ENCODE measurements around the gene GGACT. TPM values are rescaled to one million over a fixed set of nuclear protein-coding genes. Genes with fewer than 3 reads are reported as not detected.

Gene GGACT
- total RNA-seq, 1 donor from 2014 or later: 1.3 TPM

DNA sequence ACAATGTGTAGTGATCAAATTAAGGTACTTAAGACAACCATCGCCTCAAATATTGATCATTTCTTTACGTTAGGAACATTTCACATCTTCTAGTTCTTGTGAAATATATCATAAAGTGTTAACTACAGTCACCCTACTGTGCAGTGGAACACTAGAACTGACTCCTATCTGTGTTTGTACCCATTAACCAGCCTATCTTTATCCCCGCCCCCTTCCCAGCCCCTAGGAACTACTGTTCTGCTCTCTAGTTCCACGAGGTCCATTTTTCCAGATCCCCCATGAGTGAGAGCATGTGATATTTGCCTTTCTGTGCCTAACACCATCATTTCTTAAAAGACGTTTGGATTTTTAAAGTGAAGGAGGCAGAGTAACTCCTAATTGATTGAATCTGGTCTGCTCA, 24.4 kb upstream of the GGACT start:
- peaks cover 25% of the 10 kb centered on the region for H3K36me3 Mint-ChIP-seq
- H3K4me1 ChIP-seq: no peaks in the 10 kb centered on the region
- no peak overlapping the region for H3K4me3 ChIP-seq
- no peaks in the 10 kb centered on the region for H3F3A ChIP-seq (ENCODE audit: low read depth)
- peak overlapping the region; percentile 42 for H3K27ac Mint-ChIP-seq
- no peaks in the 10 kb centered on the region for H3K27me3 ChIP-seq
- H3K4me3 Mint-ChIP-seq: no peak overlapping the region
- peaks cover 3% of the 10 kb centered on the region for H3K9me3 ChIP-seq (ENCODE audit: low read depth)
- H2AFZ ChIP-seq (replicated peaks): no peak overlapping the region
- peaks cover 3% of the 10 kb centered on the region for H3K27me3 Mint-ChIP-seq (ENCODE audit: insufficient read depth, low read depth)
- no peak for TF ChIP-seq EZH2 (IDR thresholded peaks at IDR 0.05)
- TF ChIP-seq CTCF (IDR thresholded peaks at IDR 0.05): no peak
- TF ChIP-seq EZH2phosphoT487 (IDR thresholded peaks at IDR 0.05): no peak
- H3K9ac ChIP-seq: no peak overlapping the region
- H3K9me3 Mint-ChIP-seq: peaks cover 18% of the 10 kb centered on the region
- H3K36me3 ChIP-seq: no peaks in the 10 kb centered on the region
- peaks cover 9% of the 10 kb centered on the region for H3K4me1 Mint-ChIP-seq
- DNase-seq (ENCODE audit: low spot score): no peak
- no peak overlapping the region for H3K27ac ChIP-seq
- H4K20me1 ChIP-seq (ENCODE audit: low read depth): no peaks in the 10 kb centered on the region
- no peaks in the 10 kb centered on the region for H3K79me2 ChIP-seq (ENCODE audit: low read depth)
- H3K4me2 ChIP-seq: no peak overlapping the region

- Mint-ChIP-seq H3K27me3 (ENCODE audit: insufficient read depth, low read depth) (peaks cover 3% of the 10 kb centered on the region), H3K9me3 (peaks cover 8% of the 10 kb centered on the region), H3K27ac (no peak overlapping the region), H3K4me3 (no peak overlapping the region), H3K4me1 (peaks cover 9% of the 10 kb centered on the region), H3K36me3 (peaks cover 19% of the 10 kb centered on the region)
- Histone ChIP-seq H3K27ac (no peak overlapping the region), H4K20me1 (ENCODE audit: low read depth) (no peaks in the 10 kb centered on the region), H3K27me3 (no peaks in the 10 kb centered on the region), H3K36me3 (no peaks in the 10 kb centered on the region), H3F3A (ENCODE audit: low read depth) (no peaks in the 10 kb centered on the region), H2AFZ (replicated peaks) (no peak overlapping the region), H3K9ac (no peak overlapping the region), H3K4me3 (no peak overlapping the region), H3K9me3 (ENCODE audit: low read depth) (no peaks in the 10 kb centered on the region), H3K4me2 (no peak overlapping the region), H3K4me1 (no peaks in the 10 kb centered on the region), H3K79me2 (ENCODE audit: low read depth) (no peaks in the 10 kb centered on the region)
- no peak for DNase-seq (ENCODE audit: low spot score)
- no peak for TF ChIP-seq EZH2phosphoT487 (IDR thresholded peaks at IDR 0.05)
- TF ChIP-seq EZH2 (IDR thresholded peaks at IDR 0.05): no peak
Observed at GRCh38 chr13:100611678-100612492, 23.3 kb upstream of the GGACT start.

DNA sequence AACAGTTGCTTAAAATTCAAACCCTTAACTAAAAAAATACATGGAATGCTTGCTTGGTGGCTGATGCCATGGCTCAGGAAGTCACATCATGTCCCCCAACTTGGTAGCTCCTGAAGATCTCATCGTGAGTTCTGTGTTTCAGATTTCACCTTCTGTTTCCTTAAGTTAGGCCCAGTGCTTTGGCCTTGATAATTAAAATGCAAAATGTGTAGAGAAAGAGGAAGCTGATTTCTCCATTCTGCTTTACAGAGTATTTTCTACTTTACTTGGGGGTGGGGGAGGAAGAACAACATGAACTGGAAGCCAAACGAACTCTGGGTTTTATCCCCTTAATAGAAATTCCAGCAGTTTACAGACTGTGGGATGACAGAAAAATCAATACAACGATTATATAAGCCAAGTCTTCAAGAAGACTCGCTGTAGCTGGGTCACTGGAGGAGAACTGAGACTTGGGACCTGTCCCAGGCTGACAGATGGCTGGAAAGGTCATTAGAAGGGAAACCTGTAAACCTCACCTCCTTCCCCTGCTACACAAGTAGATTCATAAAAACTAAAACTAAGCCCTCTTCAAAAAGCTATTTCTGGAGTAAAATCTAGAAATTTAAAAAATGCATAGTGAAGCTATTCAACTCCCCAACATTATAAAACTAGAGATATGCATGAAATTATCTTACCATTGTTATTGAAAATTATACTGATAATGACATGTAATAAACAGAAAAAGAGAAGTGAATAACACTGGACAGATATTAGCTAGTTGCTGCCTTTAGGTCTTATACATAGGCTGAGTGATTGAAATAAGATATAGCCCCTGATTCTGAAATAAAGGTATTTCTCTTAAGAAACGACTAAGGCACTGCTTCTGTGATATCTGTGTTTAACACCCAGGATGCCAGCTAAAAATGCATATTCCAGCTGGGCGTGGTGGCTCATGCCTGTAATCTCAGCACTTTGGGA, 22.1 kb upstream of the GGACT start:
- no peak overlapping the region for H3K27ac Mint-ChIP-seq

More for the DNA sequence above, 22.1 kb upstream of the GGACT start:
- H3K4me3 Mint-ChIP-seq: no peak overlapping the region
- no peak overlapping the region for H3K4me2 ChIP-seq
- H3K27ac ChIP-seq: no peak overlapping the region
- no peak overlapping the region for H2AFZ ChIP-seq (replicated peaks)
- no peaks in the 10 kb centered on the region for H3K27me3 ChIP-seq
- H3K36me3 Mint-ChIP-seq: peaks cover 18% of the 10 kb centered on the region
- H4K20me1 ChIP-seq (ENCODE audit: low read depth): no peaks in the 10 kb centered on the region
- peaks cover under 1% of the 10 kb centered on the region for H3K9me3 Mint-ChIP-seq
- H3K79me2 ChIP-seq (ENCODE audit: low read depth): no peaks in the 10 kb centered on the region
- H3K4me3 ChIP-seq: no peak overlapping the region
- H3K36me3 ChIP-seq: no peaks in the 10 kb centered on the region
- H3K9ac ChIP-seq: no peak overlapping the region
- TF ChIP-seq CTCF (IDR thresholded peaks at IDR 0.05): no peak
- TF ChIP-seq EZH2phosphoT487 (IDR thresholded peaks at IDR 0.05): no peak
- no peak for TF ChIP-seq EZH2 (IDR thresholded peaks at IDR 0.05)
- no peak for DNase-seq (ENCODE audit: low spot score)
- H3K4me1 ChIP-seq: no peaks in the 10 kb centered on the region
- H3K27me3 Mint-ChIP-seq (ENCODE audit: insufficient read depth, low read depth): peaks cover 5% of the 10 kb centered on the region
- H3K9me3 ChIP-seq (ENCODE audit: low read depth): no peaks in the 10 kb centered on the region
- no peaks in the 10 kb centered on the region for H3F3A ChIP-seq (ENCODE audit: low read depth)
- H3K4me1 Mint-ChIP-seq: peaks cover 9% of the 10 kb centered on the region

Measured in neural progenitor cell (in vitro differentiated cells).